Activated CD8-positive, alpha-beta memory T cell treated with anti-CD3 and anti-CD28 coated beads for 4 hours (primary cell): ENCODE results near the gene NLRC3.

ENCODE experiments used
- DNase-seq, 2 donors: peaks; one replicate each; pipeline ENCODE4 v3.0.0-alpha.2; 2020; ENCODE audit warnings: low read depth in 2 of 2

NLRC3 gene

DNA sequence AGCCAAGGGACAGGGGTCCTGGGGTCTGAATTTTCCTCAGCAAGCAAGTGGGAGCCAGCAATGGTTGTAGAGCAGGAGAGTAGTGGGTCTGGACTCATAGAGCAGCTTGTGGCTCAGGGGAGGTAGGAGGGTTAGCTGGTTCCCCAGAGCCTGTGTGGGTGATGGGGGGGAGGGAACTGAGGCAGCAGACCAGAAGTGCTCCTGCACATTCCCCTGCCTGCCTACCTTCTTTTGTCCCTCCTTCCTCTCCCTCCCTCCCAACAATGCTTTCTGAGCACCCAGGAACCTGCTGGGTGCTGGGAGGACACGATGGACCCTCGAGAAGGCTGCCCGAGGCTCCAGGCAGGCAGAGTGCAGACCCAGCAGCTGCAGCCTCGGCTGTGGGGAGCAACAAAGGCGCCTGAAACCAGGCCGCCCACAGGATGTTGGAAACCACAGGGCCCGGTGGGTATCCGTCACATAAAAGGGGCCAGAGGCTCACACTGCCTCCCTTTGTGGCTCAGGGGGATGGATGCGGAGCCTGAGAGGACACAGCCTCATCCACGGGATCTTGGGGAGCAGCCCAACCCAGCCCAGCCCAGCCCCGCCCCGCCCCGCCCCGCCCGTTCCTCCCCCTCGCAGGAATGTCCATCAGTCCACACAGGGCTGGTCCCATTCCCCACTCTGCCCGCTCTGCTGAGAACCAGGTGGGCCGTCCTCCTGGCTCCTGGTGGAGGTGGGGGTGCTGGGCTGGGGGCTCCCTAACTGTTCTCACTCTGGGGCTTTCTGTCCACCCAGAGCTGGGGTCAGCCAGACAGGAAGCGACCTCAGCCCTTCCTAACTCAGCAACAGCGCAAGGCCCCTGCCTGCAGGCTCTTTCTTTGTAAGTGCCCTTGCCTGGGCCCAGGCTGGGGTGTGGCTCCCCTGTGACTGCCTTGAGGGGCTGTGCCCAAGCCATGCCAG lies 1.7 kb upstream of the NLRC3 start:
- peak; percentile 25 to 35 for DNase-seq

DNA sequence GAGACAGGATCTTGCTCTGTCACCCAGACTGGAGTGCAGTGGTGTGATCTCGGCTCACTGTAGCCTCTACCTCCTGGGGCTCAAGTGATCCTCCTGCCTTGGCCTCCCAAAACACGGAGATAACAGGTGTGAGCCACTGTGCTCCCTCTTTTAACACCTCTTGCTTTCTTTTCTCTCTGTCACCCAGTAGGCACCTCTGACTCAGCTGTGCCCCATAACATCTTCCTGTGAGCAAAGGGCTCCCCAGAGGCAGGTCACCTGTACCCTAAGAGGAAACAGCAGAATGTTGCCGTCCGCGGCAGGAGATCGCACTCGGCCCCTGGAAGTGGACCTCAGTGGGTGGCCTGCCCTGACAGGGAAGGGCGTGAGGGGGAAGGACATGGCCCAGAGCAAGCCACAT lies 918 bp upstream of the NLRC3 start:
- DNase-seq = peak in 1 of 2 donors; percentile 28

DNA sequence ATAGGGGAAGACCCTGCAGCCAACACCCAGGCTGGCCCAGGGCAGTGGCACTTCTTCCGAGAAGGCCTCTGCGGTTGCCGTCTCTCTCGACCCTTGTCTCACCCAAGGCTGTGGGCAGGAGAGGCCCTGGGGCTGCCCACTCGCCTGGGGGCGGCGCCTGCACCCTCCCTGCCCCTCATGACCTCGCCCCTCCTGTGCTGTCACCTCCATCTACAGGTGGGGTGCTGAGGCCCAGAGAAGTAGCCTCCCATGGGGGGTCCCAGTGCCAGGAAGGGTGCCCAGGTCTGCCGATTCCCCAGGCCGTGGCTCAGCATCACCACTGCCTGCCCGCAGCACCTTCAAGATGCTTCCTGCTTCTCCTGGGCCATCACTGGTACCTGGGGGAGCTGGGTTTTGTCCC lies 992 bp downstream of the NLRC3 start:
- DNase-seq = no peak

DNA sequence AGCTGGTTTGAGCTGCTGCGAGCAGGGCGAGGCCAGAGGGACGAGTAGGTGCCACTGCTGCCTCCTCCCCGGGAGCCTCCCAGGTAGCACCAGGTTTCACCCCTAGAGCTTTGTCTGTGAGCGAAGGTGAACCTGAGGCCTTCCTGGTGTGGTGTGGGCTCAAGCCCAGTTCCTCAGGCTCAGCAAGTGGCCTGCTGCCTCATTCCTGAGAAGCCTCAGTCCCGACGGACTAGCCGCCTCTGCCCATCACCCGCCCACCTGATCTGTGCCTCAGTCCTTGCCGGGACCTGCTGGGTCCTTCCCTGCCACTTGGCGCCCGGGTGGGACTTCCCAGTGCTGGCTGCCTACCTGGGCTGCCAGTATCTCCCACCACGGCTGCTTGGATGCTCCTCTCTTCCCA lies 1.7 kb downstream of the NLRC3 start:
- DNase-seq = no peak

DNA sequence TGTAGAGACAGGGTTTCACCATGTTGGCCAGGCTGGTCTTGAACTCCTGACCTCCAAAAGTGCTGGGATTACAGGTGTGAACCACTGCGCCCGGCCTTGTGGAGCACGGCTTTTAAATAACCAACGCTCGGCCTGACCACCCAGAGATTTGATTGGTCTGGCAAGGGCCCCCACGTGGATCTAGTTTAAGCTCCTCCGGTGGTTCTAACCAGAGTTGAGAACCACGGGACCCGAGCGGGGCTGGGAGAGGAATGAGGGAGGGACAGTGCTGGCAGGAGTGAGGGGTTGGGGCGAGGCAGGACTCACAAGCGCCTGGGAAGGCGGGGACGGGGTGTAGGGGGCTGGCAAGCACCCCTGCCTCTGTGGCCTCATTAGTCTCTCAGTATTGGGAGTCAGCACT lies 3.0 kb downstream of the NLRC3 start:
- DNase-seq = no peak

DNA sequence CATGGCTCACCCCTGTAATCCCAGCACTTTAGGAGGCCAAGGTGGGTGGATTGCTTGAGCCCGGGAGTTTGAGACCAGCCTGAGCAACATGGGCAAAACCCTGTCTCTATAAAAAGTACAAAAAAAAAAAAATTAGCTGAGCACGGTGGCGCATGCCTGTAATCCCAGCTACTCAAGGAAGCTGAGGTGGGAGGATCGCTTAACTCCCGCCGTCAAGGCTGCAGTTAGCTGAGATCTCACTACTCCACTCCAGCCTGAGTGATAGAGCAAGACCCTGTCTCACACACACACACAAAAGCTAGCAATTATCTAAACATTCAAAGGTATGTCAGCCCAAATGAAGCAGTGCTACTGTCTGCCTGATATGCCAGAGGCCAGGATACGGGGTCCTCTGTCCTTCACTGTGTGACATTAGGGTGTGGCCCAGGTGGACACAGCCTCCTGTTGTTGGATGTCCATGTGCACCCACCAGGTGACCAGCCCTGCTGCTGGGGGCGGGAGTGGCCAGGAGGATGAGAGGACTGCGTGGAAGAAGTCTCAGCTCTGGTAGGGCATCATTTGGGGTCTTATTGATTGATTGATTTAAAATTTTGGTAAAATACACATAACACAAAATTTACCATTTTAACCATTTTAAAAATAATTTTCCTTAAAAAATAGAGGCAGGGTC lies 3.9 kb downstream of the NLRC3 start:
- no peak for DNase-seq

DNA sequence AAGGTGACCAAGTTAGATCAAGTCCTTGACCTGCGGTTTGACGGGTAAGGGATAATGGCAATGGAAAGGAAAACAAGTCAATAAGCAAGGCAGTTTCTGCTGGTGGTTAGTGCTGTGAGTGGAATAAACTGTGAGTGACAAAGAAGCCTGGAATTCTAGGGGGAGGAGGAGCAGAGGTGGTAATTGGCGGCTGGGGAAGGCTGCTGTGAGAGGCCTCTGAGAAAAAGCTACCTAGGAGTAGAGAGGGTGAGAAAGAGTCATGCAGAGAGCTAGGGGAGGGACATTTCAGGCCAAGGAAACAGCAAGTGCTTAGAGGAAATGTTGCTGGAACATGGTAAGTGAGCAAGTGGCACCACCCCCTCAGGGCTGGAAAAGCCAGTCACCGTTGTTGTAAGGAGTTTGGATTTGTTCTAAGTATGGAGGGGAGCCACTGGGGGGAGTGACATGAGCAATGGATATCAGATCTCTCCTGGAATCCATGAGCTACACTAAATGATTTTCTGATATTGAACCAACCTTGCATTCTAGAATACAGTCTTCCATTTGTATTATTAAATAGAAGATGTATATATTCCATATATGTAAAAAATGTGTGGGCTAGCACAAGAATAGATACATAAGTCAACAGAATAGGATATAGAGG lies 6.7 kb downstream of the NLRC3 start:
- DNase-seq = no peak

DNA sequence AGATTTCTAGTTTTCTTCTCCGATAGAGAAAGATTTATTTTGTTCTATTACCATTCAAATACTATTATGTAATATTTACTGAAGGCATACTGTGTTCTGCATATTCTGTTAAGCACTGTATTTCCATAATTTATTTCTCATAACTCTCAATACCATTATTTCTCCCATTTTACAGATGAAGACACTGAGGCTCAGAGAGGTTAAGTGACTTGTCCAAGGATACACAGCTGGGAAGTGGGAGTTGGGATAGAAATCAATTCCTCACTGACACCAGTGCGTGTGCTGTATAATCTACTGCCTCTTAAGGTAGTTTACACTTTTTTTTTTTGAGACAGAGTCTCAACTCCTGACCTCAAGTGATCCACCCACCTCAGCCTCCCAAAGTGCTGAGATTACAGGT lies 7.4 kb downstream of the NLRC3 start:
- DNase-seq = no peak

DNA sequence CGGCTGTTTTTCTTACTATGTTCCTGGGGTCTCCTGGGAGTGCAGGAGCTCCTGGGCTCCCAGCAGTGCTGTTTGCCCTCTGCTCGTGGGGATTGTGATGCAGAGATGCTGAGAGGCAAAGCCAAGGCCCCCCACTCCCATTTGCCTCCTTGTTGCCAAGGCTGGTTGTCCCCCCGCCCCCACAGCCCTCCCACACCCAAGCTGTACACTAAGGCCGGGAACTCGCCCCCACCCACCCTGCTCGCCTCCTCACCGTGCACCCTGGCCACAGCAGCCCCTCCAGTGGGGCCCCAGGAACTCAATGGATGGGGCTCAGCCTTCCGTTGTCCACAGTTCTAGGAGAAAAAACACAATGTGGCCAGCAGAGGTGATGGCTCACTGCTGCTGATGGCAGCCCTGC lies 10.2 kb downstream of the NLRC3 start:
- DNase-seq = no peak

DNA sequence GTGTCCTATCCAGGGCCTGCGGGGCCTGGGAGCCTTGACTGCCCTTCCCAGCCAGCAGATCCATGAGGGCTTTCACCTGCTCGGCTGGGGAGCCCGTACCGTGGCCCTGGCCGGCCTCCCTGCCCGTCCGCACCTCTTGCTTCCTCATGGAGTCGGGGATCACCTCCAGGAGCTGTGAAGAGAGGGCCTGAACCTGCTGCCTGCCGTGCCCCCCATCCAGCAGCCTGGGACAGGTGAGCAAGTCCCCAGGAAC lies 12.4 kb downstream of the NLRC3 start:
- DNase-seq = no peak

DNA sequence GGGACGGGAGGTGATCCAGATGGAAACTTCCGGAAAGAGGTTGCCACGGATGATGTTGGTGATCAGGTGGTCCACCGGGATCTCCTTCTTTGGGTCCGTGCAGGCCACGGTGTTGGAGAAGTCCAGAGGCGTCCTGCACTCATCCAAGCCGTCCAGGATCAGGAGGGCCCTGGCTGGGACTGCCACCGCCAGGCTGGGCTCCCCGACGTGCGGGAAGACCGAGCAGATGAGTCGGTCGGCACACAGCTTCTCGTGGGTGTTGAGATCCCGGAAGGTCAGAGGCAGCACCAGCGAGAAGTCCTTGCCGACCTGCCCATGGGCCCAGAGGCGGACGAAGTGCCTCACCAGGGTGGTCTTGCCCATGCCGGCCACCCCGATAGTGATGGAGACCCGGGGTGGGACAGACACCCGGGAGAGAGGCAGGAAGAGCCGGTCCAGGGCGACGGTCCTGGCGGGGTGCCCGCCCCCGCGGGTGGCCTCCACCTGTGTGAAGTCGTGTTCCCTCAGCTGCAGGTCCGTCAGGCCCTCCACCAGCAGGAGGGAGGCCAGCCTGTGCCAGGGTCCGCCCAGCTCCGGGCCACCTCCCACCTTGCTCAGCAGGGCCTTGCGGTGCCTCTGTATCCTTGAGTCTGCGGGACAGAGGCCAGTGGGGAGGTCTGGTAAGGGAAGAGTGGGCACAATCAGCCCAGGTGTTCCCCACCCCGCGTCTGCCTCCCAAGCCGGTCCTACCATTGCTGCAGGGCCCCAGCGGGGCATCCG lies 12.9 kb downstream of the NLRC3 start:
- no peak for DNase-seq

DNA sequence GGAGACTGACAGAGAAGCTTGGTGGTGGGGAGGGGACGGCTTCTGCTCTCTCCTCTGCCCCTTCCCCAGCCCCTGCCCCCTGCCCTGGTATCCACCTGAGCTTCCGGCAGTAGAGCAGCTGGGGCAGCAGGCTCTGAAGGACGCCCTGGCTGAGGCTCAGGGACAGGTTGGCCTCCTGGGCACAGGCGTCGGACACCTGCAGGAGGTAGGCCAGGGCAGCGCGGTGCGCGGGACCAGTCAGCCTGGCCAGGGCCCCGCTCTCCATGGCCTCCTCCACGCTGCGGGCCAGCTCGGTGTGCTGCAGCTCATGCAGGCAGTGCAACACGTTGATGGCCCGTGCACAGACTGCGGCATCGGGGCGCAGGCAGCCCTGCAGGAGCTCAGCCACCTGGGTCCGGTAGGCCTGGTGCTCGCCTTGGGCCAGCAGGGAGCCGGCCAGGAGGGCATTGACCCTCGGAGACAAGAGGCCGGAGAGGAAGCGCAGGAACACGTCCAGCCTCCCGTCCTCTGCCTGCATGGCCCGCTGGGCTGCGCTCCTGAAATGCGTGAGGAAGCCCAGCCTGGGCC lies 14.2 kb downstream of the NLRC3 start:
- no peak for DNase-seq

DNA sequence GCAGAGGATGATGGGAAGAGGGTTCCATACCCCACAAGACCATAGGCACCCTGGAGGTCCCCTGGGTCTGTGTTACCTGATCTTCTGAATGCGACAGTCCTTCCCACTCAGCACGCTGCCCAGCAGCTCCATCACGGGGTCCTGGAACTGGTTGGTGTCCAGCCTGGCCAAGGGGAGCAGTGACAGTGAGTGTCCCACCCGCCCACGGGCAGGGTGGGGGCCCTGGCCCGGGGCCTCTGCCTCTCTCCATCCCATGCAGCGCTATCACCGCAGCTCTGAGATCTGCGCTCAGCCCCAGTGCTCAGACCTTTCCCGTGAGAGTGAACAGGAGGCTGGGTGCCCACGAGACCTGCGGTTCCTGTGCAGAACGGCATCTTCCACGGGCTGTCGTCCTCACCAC lies 15.6 kb downstream of the NLRC3 start:
- no peak for DNase-seq

DNA sequence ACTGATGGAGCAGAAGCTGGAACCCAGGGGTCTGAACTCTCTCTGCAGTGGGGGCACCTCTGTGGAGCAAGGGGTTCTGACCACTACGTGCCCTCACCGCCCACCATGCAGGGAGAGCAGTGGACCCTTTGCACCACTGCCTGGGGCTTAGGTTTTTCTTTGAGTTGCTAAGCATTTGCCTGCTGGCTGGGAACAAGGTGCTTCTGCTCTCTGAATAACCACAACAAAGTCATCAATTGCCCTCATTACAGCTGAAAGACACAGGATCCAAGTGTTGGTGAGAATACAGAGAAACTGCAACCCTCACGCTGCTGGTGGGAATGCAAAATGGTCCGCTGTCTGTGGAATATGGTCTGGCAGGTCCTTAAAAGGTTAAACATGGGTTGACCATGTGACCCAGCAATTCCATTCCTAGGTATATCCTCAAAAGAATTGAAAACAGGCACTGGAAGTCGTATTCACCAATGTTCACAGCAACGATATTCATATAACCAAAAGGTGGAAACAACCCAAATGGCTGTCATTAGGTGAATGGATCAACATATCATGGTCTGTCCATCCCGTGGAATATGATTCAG lies 22.8 kb downstream of the NLRC3 start:
- no peak for DNase-seq

DNA sequence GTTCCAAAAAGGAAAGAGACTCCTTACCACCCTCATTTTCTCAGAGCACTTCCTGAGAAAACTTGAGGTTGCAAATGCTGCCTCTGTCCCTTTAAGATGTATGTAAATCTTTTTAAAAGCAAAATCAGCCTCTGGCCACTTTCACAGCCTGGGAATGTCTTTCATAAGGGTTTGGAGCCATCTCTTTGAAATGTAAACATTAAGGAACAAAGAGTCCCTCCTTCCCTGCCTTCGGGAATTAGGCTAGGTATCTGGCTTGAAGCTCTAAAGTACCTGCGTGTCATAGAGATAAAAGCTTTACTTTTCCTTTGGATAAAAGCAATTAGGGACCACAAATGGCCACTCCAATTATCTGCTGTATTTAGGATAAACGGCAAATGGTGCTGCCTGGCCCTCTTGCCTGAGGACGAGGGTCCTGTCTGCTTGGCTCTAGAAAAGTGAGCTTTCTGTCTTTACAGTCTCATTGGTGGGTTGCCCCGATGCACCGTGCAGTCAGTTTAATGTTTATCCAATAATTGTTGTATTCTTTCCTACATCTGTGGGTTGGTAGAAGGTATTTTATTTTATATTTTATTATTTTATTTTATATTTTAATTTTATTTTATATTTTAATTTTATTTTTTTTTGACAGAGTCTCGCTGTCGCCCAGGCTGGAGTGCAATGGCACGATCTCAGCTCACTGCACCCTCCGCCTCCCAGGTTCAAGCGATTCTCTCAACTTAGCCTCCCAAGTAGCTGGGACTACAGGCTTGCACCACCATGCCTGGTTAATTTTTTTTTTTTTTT lies 23.9 kb downstream of the NLRC3 start:
- no peak for DNase-seq

DNA sequence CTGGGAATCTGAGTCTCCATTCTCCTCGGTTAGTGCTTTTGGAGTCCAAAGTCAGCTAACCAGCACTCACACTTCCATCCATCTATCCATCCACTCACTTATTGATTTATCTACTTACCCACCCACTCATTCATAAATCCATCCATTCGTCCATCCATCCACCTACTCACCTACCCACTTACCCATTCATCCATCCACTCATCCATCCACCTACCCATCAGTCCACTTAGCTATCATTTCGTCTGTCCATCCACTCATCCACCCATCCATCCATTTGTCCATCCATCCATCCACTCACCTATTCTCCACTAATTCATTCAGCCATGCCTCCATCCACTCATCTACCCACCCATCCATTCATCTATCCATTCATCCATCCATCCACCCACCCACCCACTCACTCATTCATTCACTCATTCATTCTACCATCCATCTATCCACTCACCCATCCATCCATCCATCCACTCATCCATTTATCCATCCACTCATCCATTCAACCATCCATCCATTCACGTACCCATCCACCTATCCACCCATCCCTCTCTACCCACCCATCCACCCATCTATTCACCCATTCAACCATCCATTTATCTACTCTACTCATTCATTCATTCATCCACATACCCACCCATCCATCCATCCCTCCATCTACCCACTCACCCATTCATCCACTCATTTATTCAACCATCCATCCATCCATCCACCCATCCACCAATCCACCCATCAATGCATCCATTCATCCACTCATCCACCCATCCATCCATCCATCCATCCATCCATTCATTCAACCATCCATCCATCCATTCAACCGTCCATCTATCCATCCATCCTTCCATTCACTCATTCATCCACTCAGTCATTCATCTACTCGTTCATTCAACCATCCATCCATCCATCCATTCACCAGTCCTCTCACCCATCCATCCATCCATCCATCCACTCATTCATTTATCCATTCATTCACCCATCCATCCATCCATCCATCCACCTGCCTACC lies 26.1 kb downstream of the NLRC3 start:
- DNase-seq = no peak

DNA sequence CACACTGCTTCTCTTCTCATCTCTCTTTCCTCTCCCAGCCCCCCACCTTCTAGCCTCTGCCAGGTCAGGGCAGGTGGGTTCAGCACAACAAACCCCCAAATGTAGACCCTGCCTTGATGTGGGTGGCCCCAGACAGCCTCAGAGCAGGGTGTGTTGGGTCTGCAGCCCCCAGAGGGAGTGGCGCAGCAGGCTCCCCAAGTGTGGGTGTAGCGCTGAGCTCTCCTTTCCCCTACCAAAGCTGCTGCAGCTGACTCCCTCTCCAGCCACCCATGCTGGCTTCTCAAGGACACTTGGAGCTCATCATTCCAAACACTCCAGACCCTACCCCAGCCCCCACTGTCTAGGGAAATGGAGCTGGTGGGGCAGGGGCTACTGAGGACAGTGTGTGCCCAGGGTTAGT lies 27.3 kb downstream of the NLRC3 start:
- DNase-seq = no peak

DNA sequence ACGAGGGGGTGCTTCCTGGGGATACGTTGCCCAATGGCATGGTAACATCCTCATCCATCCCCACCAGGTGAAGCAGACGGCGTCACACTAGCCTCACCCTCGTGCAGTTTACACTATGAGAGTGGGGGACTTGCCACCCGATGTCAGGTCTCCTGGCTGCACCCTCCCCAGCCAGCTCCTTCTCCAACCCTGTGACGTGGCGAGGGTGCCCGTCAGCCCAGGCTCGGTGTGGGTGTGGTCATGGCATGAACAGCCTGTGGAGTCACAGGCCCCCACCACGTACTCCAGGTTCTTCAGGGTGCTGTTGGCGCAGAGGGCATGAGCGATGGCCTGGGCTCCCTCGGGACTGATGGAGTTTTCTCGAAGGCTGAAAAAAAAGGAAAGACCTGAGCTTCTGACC lies 28.3 kb downstream of the NLRC3 start:
- no peak for DNase-seq

DNA sequence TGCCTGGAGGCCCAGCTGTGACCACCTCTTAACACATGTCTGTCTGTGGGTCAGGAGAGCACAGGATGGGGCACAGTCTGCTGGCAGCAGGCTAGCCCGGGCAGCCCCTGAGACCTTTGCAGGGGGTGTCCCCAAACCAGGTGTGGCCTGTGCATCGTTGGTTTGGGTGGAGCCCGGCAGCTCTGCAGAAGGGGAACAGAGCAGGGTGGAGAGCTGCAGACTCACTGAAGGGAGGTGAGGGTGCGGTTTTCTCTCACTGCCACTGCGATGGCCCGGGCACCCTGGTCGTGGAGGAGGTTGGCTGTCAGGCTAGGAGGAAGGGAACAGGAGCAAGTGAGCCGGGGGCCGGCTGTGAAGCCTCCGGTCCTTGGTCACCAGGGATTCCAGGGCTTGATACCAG lies 28.8 kb downstream of the NLRC3 start:
- DNase-seq = no peak
